Panc1 (cell line): ENCODE results near the gene SRSF5.
"Not testable (repeated sequence)": the region's sequence is repeated elsewhere in the genome, so short reads cannot be mapped to it uniquely, and the experiment has no call there.

Experiments used
- POLR2AphosphoS5 ChIP-seq: IDR thresholded peaks from 2 replicates; pipeline ENCODE4 v1.6.1; 2012; ENCODE audit warnings: mild to moderate bottlenecking, low read depth, low read length, moderate library complexity
- SIN3A ChIP-seq: IDR thresholded peaks from 2 replicates; pipeline ENCODE4 v1.6.1; 2012; ENCODE audit warnings: low read depth, mild to moderate bottlenecking, low read length, moderate library complexity, borderline replicate concordance; ENCODE audit not compliant: insufficient read depth
- TF ChIP-seq, protein P1 (sequence below): fragments of 450-650 bp; IDR thresholded peaks from 2 replicates; pipeline ENCODE4 v1.5.1; 2017; ENCODE audit warnings: mild to moderate bottlenecking

DNA sequence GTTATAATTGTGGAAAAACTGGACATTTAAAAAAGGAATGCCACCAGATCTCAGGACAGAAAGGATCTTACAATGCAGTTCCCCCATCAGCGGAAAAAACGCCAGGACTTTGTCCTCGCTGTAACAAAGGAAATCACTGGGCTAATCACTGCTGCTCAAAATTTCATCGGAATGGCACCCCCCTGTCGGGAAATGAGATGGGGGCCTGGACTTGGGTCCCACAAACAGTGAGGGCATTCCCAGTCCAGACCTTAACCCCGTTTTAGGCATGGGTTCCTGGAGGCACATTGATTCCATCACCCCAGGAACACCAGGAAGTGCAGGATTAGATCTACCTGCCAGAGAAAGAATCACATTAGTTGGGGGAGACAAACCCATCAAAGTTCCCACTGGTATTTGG is 46.4 kb downstream of the SRSF5 start:
- TF ChIP-seq, protein P1, sequence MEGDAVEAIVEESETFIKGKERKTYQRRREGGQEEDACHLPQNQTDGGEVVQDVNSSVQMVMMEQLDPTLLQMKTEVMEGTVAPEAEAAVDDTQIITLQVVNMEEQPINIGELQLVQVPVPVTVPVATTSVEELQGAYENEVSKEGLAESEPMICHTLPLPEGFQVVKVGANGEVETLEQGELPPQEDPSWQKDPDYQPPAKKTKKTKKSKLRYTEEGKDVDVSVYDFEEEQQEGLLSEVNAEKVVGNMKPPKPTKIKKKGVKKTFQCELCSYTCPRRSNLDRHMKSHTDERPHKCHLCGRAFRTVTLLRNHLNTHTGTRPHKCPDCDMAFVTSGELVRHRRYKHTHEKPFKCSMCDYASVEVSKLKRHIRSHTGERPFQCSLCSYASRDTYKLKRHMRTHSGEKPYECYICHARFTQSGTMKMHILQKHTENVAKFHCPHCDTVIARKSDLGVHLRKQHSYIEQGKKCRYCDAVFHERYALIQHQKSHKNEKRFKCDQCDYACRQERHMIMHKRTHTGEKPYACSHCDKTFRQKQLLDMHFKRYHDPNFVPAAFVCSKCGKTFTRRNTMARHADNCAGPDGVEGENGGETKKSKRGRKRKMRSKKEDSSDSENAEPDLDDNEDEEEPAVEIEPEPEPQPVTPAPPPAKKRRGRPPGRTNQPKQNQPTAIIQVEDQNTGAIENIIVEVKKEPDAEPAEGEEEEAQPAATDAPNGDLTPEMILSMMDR, result not testable (repeated sequence)
- not testable (repeated sequence) for TF ChIP-seq POLR2AphosphoS5, SIN3A
